ENCODE data around the gene CYP4F11. TPM values are rescaled to one million over a fixed set of nuclear protein-coding genes. Genes with fewer than 3 reads are reported as not detected.

Gene CYP4F11
- polyA plus RNA-seq, 1 donor from 2014 or later = not detected

GRCh38 chr19:15926484-15926883 lies 7.8 kb downstream of the CYP4F11 start:
- no peaks in the 10 kb centered on the region for H3K9me2 ChIP-seq (ENCODE audit: insufficient read depth, low read length)
- no peak overlapping the region for H3K9ac ChIP-seq (ENCODE audit: low read length)
- no peak overlapping the region for H3K27ac ChIP-seq (ENCODE audit: low read length)
- H3K4me2 ChIP-seq (ENCODE audit: low read length) = no peak overlapping the region
- H3K36me3 ChIP-seq (ENCODE audit: insufficient read depth, low read length) = no peaks in the 10 kb centered on the region
- no peak overlapping the region for H2AFZ ChIP-seq (ENCODE audit: low read depth, low read length)
- no peaks in the 10 kb centered on the region for H3K27me3 ChIP-seq (ENCODE audit: insufficient read depth, low read depth, low read length)
- H3K4me3 ChIP-seq (ENCODE audit: low read length) = no peak overlapping the region
- H4K20me1 ChIP-seq (ENCODE audit: insufficient read depth) = no peaks in the 10 kb centered on the region
- H3F3A ChIP-seq (ENCODE audit: insufficient read depth, low read length, poor library complexity, severe bottlenecking) = no peaks in the 10 kb centered on the region
- TF ChIP-seq EP300 (conservative IDR thresholded peaks at IDR 0.05; ENCODE audit: poor library complexity, severe bottlenecking) (no peak), RAD21 (conservative IDR thresholded peaks at IDR 0.05) (no peak), CTCF (IDR thresholded peaks at IDR 0.05; ENCODE audit: poor library complexity, severe bottlenecking) (no peak), TAF1 (IDR thresholded peaks at IDR 0.05; ENCODE audit: low read depth) (no peak), MXI1 (conservative IDR thresholded peaks at IDR 0.05; ENCODE audit: poor library complexity, severe bottlenecking) (no peak), SMC3 (conservative IDR thresholded peaks at IDR 0.05; ENCODE audit: poor library complexity) (no peak)
- H3K79me2 ChIP-seq (replicated peaks; ENCODE audit: insufficient read depth, low read length) = no peaks in the 10 kb centered on the region
- peaks cover 14% of the 10 kb centered on the region for H3K9me3 ChIP-seq (ENCODE audit: low read length)

GRCh38 chr19:15923702-15924101 lies 10.6 kb downstream of the CYP4F11 start:
- Histone ChIP-seq H2AFZ (ENCODE audit: low read depth, low read length) (no peak overlapping the region), H3K27ac (ENCODE audit: low read length) (no peak overlapping the region), H3K27me3 (ENCODE audit: insufficient read depth, low read depth, low read length) (no peaks in the 10 kb centered on the region), H3K4me3 (ENCODE audit: low read length) (no peak overlapping the region), H3K4me2 (ENCODE audit: low read length) (no peak overlapping the region), H3F3A (ENCODE audit: insufficient read depth, low read length, poor library complexity, severe bottlenecking) (no peaks in the 10 kb centered on the region), H3K9me2 (ENCODE audit: insufficient read depth, low read length) (no peaks in the 10 kb centered on the region), H3K79me2 (replicated peaks; ENCODE audit: insufficient read depth, low read length) (no peaks in the 10 kb centered on the region), H4K20me1 (ENCODE audit: insufficient read depth) (no peaks in the 10 kb centered on the region), H3K9ac (ENCODE audit: low read length) (no peak overlapping the region), H3K9me3 (ENCODE audit: low read length) (peaks cover 5% of the 10 kb centered on the region), H3K36me3 (ENCODE audit: insufficient read depth, low read length) (no peaks in the 10 kb centered on the region)
- no peak for TF ChIP-seq POLR2AphosphoS5 (IDR thresholded peaks at IDR 0.05)

GRCh38 chr19:15922021-15922420 lies 12.3 kb downstream of the CYP4F11 start:
- no peaks in the 10 kb centered on the region for H3K27me3 ChIP-seq (ENCODE audit: insufficient read depth, low read depth, low read length)
- H4K20me1 ChIP-seq (ENCODE audit: insufficient read depth) = no peaks in the 10 kb centered on the region
- no peaks in the 10 kb centered on the region for H3K9me2 ChIP-seq (ENCODE audit: insufficient read depth, low read length)
- no peaks in the 10 kb centered on the region for H3K79me2 ChIP-seq (replicated peaks; ENCODE audit: insufficient read depth, low read length)
- TF ChIP-seq EZH2 (IDR thresholded peaks at IDR 0.05; ENCODE audit: borderline replicate concordance, insufficient read depth, low read length, poor library complexity, severe bottlenecking) (no peak), SMC3 (conservative IDR thresholded peaks at IDR 0.05; ENCODE audit: poor library complexity) (no peak), REST (IDR thresholded peaks at IDR 0.05; ENCODE audit: borderline replicate concordance) (no peak), MXI1 (conservative IDR thresholded peaks at IDR 0.05; ENCODE audit: poor library complexity, severe bottlenecking) (no peak), CTCF (IDR thresholded peaks at IDR 0.05; ENCODE audit: poor library complexity, severe bottlenecking) (no peak), EP300 (conservative IDR thresholded peaks at IDR 0.05; ENCODE audit: poor library complexity, severe bottlenecking) (no peak), TAF1 (IDR thresholded peaks at IDR 0.05; ENCODE audit: low read depth) (no peak), POLR2AphosphoS5 (IDR thresholded peaks at IDR 0.05) (no peak), RAD21 (conservative IDR thresholded peaks at IDR 0.05) (no peak)
- no peak overlapping the region for H3K4me3 ChIP-seq (ENCODE audit: low read length)
- no peaks in the 10 kb centered on the region for H3K9me3 ChIP-seq (ENCODE audit: low read length)
- no peaks in the 10 kb centered on the region for H3K36me3 ChIP-seq (ENCODE audit: insufficient read depth, low read length)
- no peak overlapping the region for H3K9ac ChIP-seq (ENCODE audit: low read length)
- H3F3A ChIP-seq (ENCODE audit: insufficient read depth, low read length, poor library complexity, severe bottlenecking) = no peaks in the 10 kb centered on the region
- no peak overlapping the region for H3K27ac ChIP-seq (ENCODE audit: low read length)
- no peak overlapping the region for H2AFZ ChIP-seq (ENCODE audit: low read depth, low read length)
- no peak overlapping the region for H3K4me2 ChIP-seq (ENCODE audit: low read length)

Measured in neural cell (in vitro differentiated cells).